ENCODE results near the gene SMG6.
A peak's percentile ranks its signal among the peaks of the same experiment; 100 is the strongest.

Gene SMG6

DNA sequence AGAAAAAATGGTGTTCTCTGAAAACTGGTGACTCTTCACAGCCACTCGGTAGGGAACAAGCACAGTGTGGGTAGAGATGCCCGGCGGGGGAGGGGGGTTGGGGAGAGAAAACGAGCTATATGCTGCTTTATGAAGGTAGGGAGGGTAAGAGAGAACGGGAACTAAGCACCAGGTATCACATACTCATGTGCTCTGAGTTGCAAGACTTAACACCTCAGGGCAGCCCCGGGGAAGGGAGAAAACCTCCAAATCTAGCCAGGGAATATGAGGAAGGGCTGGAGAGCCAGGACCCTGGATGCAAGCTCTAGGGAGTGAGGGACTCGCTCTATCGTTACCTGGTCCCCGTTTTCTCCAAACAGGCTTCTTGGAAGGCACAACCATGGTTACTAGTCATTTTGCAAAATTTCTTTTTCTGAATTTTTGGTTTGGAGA lies 213.4 kb downstream of the SMG6 start:
- Histone ChIP-seq H2BK120ac (ENCODE audit: low read depth, low read length) (no peak overlapping the region), H3K36me3 (replicated peaks in 1 of 2; ENCODE audit: control insufficient read depth in 2 of 2, insufficient read depth in 2 of 2, low read length in 2 of 2) (peaks cover 0 to 20% of the 10 kb centered on the region in 2 donors), H2AFZ (ENCODE audit: low read length) (no peak overlapping the region), H3K14ac (ENCODE audit: low read length) (no peak overlapping the region), H3K4me2 (ENCODE audit: insufficient read depth, low read length, poor library complexity, severe bottlenecking) (no peak overlapping the region), H3K4me3 (ENCODE audit: low read length in 2 of 2) (no peak overlapping the region), H3K79me1 (ENCODE audit: low read depth, low read length) (peaks cover 3% of the 10 kb centered on the region), H3K4ac (ENCODE audit: low read length) (no peak overlapping the region), H2BK15ac (ENCODE audit: low read length) (no peak overlapping the region), H3K27me3 (ENCODE audit: control insufficient read depth in 3 of 3, insufficient read depth in 3 of 3, low read depth in 1 of 3, low read length in 3 of 3) (no peaks in the 10 kb centered on the region), H3K9ac (ENCODE audit: low read depth, low read length, poor library complexity) (peak overlapping the region; percentile 24), H3K23ac (ENCODE audit: low read depth, low read length, poor library complexity) (no peak overlapping the region), H4K8ac (ENCODE audit: low read depth, low read length) (no peak overlapping the region), H3K4me1 (ENCODE audit: control insufficient read depth in 2 of 2, insufficient read depth in 1 of 2, low read depth in 1 of 2, low read length in 2 of 2) (peaks cover 6 to 8% of the 10 kb centered on the region in 2 donors), H3K18ac (ENCODE audit: low read length) (no peak overlapping the region), H3K9me3 (replicated peaks in 1 of 2; ENCODE audit: control insufficient read depth in 2 of 2, insufficient read depth in 1 of 2, low read depth in 1 of 2, low read length in 2 of 2) (no peaks in the 10 kb centered on the region), H2BK5ac (ENCODE audit: low read length) (no peak overlapping the region), H4K91ac (ENCODE audit: low read depth, low read length, poor library complexity) (no peak overlapping the region), H3K27ac (replicated peaks; ENCODE audit: low read length) (no peak overlapping the region), H2BK12ac (ENCODE audit: low read length) (no peak overlapping the region), H2AK5ac (ENCODE audit: low read depth, low read length) (no peak overlapping the region)
- no peak for DNase-seq (ENCODE audit: low spot score)
- no CpG with 5 or more reads among the region's 9 CpGs for WGBS, 2 donors (ENCODE audit: extremely low coverage in 2 of 2, insufficient read length in 2 of 2, insufficient replicate concordance in 1 of 2)

DNA sequence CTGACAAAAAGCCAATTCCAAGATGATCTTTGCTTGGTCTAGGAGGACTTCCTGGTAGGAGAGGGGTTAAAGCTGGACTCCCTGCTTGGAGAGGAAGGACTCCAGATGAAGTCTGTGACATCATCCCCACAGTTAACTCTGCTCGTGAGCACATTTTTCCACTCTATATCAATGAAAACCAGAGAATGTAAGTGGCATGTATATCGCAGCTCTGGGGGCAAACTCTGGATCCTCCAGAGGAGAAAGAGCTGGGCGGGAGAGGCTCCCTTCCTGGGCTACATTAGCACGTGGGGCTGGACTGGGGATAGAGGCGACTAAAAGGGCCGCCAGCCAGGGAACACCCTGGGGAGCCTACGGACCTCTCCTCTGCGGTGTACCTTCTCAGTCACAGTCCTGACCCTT lies 214.6 kb downstream of the SMG6 start:
- Histone ChIP-seq H3K79me1 (ENCODE audit: low read depth, low read length) (peaks cover 3% of the 10 kb centered on the region), H3K9me3 (replicated peaks in 1 of 2; ENCODE audit: control insufficient read depth in 2 of 2, insufficient read depth in 1 of 2, low read depth in 1 of 2, low read length in 2 of 2) (no peaks in the 10 kb centered on the region), H3K4ac (ENCODE audit: low read length) (no peak overlapping the region), H4K8ac (ENCODE audit: low read depth, low read length) (no peak overlapping the region), H3K9ac (ENCODE audit: low read depth, low read length, poor library complexity) (no peak overlapping the region), H3K27me3 (ENCODE audit: control insufficient read depth in 3 of 3, insufficient read depth in 3 of 3, low read depth in 1 of 3, low read length in 3 of 3) (peaks cover 0 to 2% (median 0%) of the 10 kb centered on the region in 3 experiments), H3K18ac (ENCODE audit: low read length) (no peak overlapping the region), H3K4me2 (ENCODE audit: insufficient read depth, low read length, poor library complexity, severe bottlenecking) (no peak overlapping the region), H3K36me3 (replicated peaks in 1 of 2; ENCODE audit: control insufficient read depth in 2 of 2, insufficient read depth in 2 of 2, low read length in 2 of 2) (peaks cover 2 to 27% of the 10 kb centered on the region in 2 donors), H2BK15ac (ENCODE audit: low read length) (no peak overlapping the region), H3K27ac (replicated peaks; ENCODE audit: low read length) (no peak overlapping the region), H2BK5ac (ENCODE audit: low read length) (no peak overlapping the region), H2BK12ac (ENCODE audit: low read length) (no peak overlapping the region), H2AK5ac (ENCODE audit: low read depth, low read length) (no peak overlapping the region), H2BK120ac (ENCODE audit: low read depth, low read length) (no peak overlapping the region), H3K14ac (ENCODE audit: low read length) (no peak overlapping the region), H3K23ac (ENCODE audit: low read depth, low read length, poor library complexity) (no peak overlapping the region), H3K4me3 (ENCODE audit: low read length in 2 of 2) (no peak overlapping the region), H2AFZ (ENCODE audit: low read length) (no peak overlapping the region), H3K4me1 (ENCODE audit: control insufficient read depth in 2 of 2, insufficient read depth in 1 of 2, low read depth in 1 of 2, low read length in 2 of 2) (peaks cover 6 to 11% of the 10 kb centered on the region in 2 donors), H4K91ac (ENCODE audit: low read depth, low read length, poor library complexity) (no peak overlapping the region)
- WGBS, 2 donors (ENCODE audit: extremely low coverage in 2 of 2, insufficient read length in 2 of 2, insufficient replicate concordance in 1 of 2) = no CpG with 5 or more reads among the region's 8 CpGs
- DNase-seq (ENCODE audit: low spot score) = no peak

DNA sequence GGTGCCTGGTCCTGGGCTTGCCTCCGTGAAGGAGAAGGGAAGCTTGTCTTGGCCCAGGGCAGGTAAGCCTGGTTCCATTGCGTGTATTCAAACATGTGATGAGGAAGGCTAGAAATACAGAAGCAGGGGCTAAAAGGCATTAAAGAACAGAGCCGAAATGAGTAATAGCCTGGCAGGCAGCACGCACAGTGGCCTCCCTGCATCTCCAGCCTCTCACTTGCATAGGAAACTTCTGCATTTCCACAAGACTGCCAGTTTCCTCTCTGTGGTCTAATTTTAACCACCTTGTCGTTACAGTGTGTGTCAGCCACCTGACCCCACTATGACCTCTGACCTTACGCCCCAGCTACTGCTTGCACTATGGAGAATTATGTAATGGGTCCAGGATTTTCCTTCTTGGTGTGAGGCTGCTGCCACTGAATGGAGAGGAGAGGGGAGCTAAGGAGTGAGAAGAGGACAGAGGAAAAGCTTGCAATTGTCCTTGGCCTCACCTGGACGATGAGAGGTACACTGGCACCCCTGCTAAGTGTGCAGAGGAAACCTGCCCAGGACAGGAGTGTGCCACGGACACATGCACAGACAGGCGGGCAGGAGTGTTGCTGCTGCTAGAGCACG lies 215.9 kb downstream of the SMG6 start:
- Histone ChIP-seq H2BK5ac (ENCODE audit: low read length) (no peak overlapping the region), H2AFZ (ENCODE audit: low read length) (no peak overlapping the region), H3K27me3 (ENCODE audit: control insufficient read depth in 3 of 3, insufficient read depth in 3 of 3, low read depth in 1 of 3, low read length in 3 of 3) (peaks cover 0 to 2% (median 0%) of the 10 kb centered on the region in 3 experiments), H2BK120ac (ENCODE audit: low read depth, low read length) (no peak overlapping the region), H2BK12ac (ENCODE audit: low read length) (no peak overlapping the region), H4K8ac (ENCODE audit: low read depth, low read length) (no peak overlapping the region), H3K9me3 (replicated peaks in 1 of 2; ENCODE audit: control insufficient read depth in 2 of 2, insufficient read depth in 1 of 2, low read depth in 1 of 2, low read length in 2 of 2) (no peaks in the 10 kb centered on the region), H3K14ac (ENCODE audit: low read length) (no peak overlapping the region), H3K4me3 (ENCODE audit: low read length in 2 of 2) (no peak overlapping the region), H3K27ac (replicated peaks; ENCODE audit: low read length) (no peak overlapping the region), H3K4me2 (ENCODE audit: insufficient read depth, low read length, poor library complexity, severe bottlenecking) (no peak overlapping the region), H4K91ac (ENCODE audit: low read depth, low read length, poor library complexity) (no peak overlapping the region), H2BK15ac (ENCODE audit: low read length) (no peak overlapping the region), H3K18ac (ENCODE audit: low read length) (no peak overlapping the region), H2AK5ac (ENCODE audit: low read depth, low read length) (no peak overlapping the region), H3K4ac (ENCODE audit: low read length) (no peak overlapping the region), H3K23ac (ENCODE audit: low read depth, low read length, poor library complexity) (no peak overlapping the region), H3K4me1 (ENCODE audit: control insufficient read depth in 2 of 2, insufficient read depth in 1 of 2, low read depth in 1 of 2, low read length in 2 of 2) (peaks cover 6 to 11% of the 10 kb centered on the region in 2 donors), H3K79me1 (ENCODE audit: low read depth, low read length) (peaks cover 3% of the 10 kb centered on the region), H3K36me3 (replicated peaks in 1 of 2; ENCODE audit: control insufficient read depth in 2 of 2, insufficient read depth in 2 of 2, low read length in 2 of 2) (peaks cover 5 to 35% of the 10 kb centered on the region in 2 donors), H3K9ac (ENCODE audit: low read depth, low read length, poor library complexity) (no peak overlapping the region)
- WGBS, 2 donors (ENCODE audit: extremely low coverage in 2 of 2, insufficient read length in 2 of 2, insufficient replicate concordance in 1 of 2) = no CpG with 5 or more reads among the region's 10 CpGs
- DNase-seq (ENCODE audit: low spot score) = no peak

DNA sequence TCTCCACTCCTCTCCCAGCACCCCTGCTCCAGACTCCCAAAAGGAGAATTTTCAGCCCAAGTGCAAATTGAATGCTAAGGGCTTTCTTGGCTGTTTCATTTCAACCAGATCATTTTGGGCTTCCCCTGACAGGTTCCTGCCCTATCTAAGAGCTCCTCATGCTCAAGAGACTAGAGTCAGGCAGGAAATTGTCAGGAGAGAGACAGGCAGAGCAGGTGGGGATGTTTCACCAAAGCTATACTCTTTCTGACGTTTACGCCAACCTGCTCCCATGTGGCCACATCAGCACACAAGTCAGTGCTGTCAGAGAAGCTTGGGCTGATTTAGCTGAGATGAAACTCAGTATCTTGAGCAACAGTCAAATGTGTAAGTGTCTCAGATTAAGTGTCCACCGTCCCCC lies 217.3 kb downstream of the SMG6 start:
- WGBS, 2 donors (ENCODE audit: extremely low coverage in 2 of 2, insufficient read length in 2 of 2, insufficient replicate concordance in 1 of 2) = no CpG with 5 or more reads among the region's 3 CpGs
- Histone ChIP-seq H2BK15ac (ENCODE audit: low read length) (no peak overlapping the region), H3K36me3 (replicated peaks in 1 of 2; ENCODE audit: control insufficient read depth in 2 of 2, insufficient read depth in 2 of 2, low read length in 2 of 2) (peaks cover 13 to 44% of the 10 kb centered on the region in 2 donors), H3K27me3 (ENCODE audit: control insufficient read depth in 3 of 3, insufficient read depth in 3 of 3, low read depth in 1 of 3, low read length in 3 of 3) (peaks cover 0 to 2% (median 0%) of the 10 kb centered on the region in 3 experiments), H3K4ac (ENCODE audit: low read length) (no peak overlapping the region), H2AFZ (ENCODE audit: low read length) (no peak overlapping the region), H3K14ac (ENCODE audit: low read length) (no peak overlapping the region), H2AK5ac (ENCODE audit: low read depth, low read length) (no peak overlapping the region), H4K91ac (ENCODE audit: low read depth, low read length, poor library complexity) (no peak overlapping the region), H3K23ac (ENCODE audit: low read depth, low read length, poor library complexity) (no peak overlapping the region), H3K9me3 (replicated peaks in 1 of 2; ENCODE audit: control insufficient read depth in 2 of 2, insufficient read depth in 1 of 2, low read depth in 1 of 2, low read length in 2 of 2) (no peaks in the 10 kb centered on the region), H2BK120ac (ENCODE audit: low read depth, low read length) (no peak overlapping the region), H3K18ac (ENCODE audit: low read length) (no peak overlapping the region), H3K27ac (replicated peaks; ENCODE audit: low read length) (no peak overlapping the region), H3K4me2 (ENCODE audit: insufficient read depth, low read length, poor library complexity, severe bottlenecking) (no peak overlapping the region), H3K4me3 (ENCODE audit: low read length in 2 of 2) (no peak overlapping the region), H2BK12ac (ENCODE audit: low read length) (no peak overlapping the region), H3K4me1 (ENCODE audit: control insufficient read depth in 2 of 2, insufficient read depth in 1 of 2, low read depth in 1 of 2, low read length in 2 of 2) (peaks cover 4 to 9% of the 10 kb centered on the region in 2 donors), H3K9ac (ENCODE audit: low read depth, low read length, poor library complexity) (no peak overlapping the region), H2BK5ac (ENCODE audit: low read length) (no peak overlapping the region), H3K79me1 (ENCODE audit: low read depth, low read length) (peaks cover 3% of the 10 kb centered on the region), H4K8ac (ENCODE audit: low read depth, low read length) (no peak overlapping the region)
- DNase-seq (ENCODE audit: low spot score) = no peak
